ENCODE data around the gene TNS1. TPM values are rescaled to one million over a fixed set of nuclear protein-coding genes. Genes with fewer than 3 reads are reported as not detected.

The TNS1 gene
- total and polyA plus RNA-seq, 9 of the 15 experiments (the other 6 are each of a cell fraction or from before 2014, with no cell fraction given): 0.13 to 2.7 (median 0.77) TPM

GRCh38 chr2:217897091-217897715 lies 105.6 kb downstream of the TNS1 start:
- Histone ChIP-seq H3K27ac (ENCODE audit: extremely low read depth, low read depth, low read length) (no peak overlapping the region), H3K9me1 (ENCODE audit: control insufficient read depth, insufficient read depth, low read length) (no peaks in the 10 kb centered on the region), H3K27me3 (ENCODE audit: control insufficient read depth in 2 of 2, insufficient read depth in 2 of 2, low read length in 2 of 2) (peaks cover 0 to 37% of the 10 kb centered on the region in 2 experiments; a peak in 3 of 5 replicates), H3K4me3 (no peak overlapping the region), H3K79me2 (ENCODE audit: control insufficient read depth, insufficient read depth, low read length) (no peaks in the 10 kb centered on the region), H3K9me3 (replicated peaks; ENCODE audit: control insufficient read depth, insufficient read depth, low read depth, low read length) (no peaks in the 10 kb centered on the region), H4K20me1 (replicated peaks; ENCODE audit: control insufficient read depth, insufficient read depth, low read length) (no peaks in the 10 kb centered on the region), H3K4me2 (ENCODE audit: insufficient read depth, low read length) (no peak overlapping the region), H2AFZ (ENCODE audit: low read depth, low read length) (no peak overlapping the region), H3K36me3 (ENCODE audit: control insufficient read depth, insufficient read depth, low read length) (no peaks in the 10 kb centered on the region), H3K9ac (ENCODE audit: insufficient read depth in 1 of 2, low read depth in 2 of 2, low read length in 2 of 2) (no peak overlapping the region), H3K4me1 (replicated peaks in 1 of 2; ENCODE audit: control insufficient read depth in 2 of 2, insufficient read depth in 2 of 2, low read length in 2 of 2) (peaks cover 1 to 5% of the 10 kb centered on the region in 2 experiments; a peak in 3 of 5 replicates)
- no TSS peak for BruUV-seq (replicated peaks)
- no peak for DNase-seq (ENCODE audit: extremely low read depth in 1 of 4, low spot score in 3 of 4)
- ChIA-PET CTCF (ENCODE audit: low intra/inter-chr PET ratio) (no interaction called here), POLR2A (interaction anchor here (0.7 kb wide), 2 partner anchors 12 to 107 kb away, joined by 3 to 4 read pairs; no protein-coding TSS in a partner anchor)
- in situ Hi-C loops (cut with MboI): no loop called here
- TF ChIP-seq CCAR2 (IDR thresholded peaks at IDR 0.05; ENCODE audit: low read depth, low read length) (no peak), ZNF668 (CRISPR knock-in tag; IDR thresholded peaks at IDR 0.05) (no peak), POLR2G (IDR thresholded peaks at IDR 0.05; ENCODE audit: low read depth, low read length) (no peak), TCF15 (CRISPR knock-in tag; IDR thresholded peaks at IDR 0.05) (no peak), POLR3G (IDR thresholded peaks at IDR 0.05; ENCODE audit: extremely low read depth, insufficient read length, insufficient replicate concordance) (no peak), FOXA1 (IDR thresholded peaks at IDR 0.05; ENCODE audit: borderline replicate concordance) (no peak), ZNF395 (CRISPR knock-in tag; IDR thresholded peaks at IDR 0.05) (no peak), FOXA3 (CRISPR knock-in tag; conservative IDR thresholded peaks at IDR 0.05 in 1 of 2, IDR thresholded peaks at IDR 0.05 in 1 of 2) (no peak), HLTF (IDR thresholded peaks at IDR 0.05) (no peak), LARP7 (IDR thresholded peaks at IDR 0.05) (no peak), HES1 (IDR thresholded peaks at IDR 0.05; ENCODE audit: low read depth) (no peak), GABPB2 (CRISPR knock-in tag; conservative IDR thresholded peaks at IDR 0.05) (no peak)
- TF ChIP-seq, protein P1, sequence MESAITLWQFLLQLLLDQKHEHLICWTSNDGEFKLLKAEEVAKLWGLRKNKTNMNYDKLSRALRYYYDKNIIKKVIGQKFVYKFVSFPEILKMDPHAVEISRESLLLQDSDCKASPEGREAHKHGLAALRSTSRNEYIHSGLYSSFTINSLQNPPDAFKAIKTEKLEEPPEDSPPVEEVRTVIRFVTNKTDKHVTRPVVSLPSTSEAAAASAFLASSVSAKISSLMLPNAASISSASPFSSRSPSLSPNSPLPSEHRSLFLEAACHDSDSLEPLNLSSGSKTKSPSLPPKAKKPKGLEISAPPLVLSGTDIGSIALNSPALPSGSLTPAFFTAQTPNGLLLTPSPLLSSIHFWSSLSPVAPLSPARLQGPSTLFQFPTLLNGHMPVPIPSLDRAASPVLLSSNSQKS (CRISPR knock-in tag; IDR thresholded peaks at IDR 0.05): no peak
- WGBS (ENCODE audit: insufficient coverage, low coverage, missing lambda C conversion rate): 4% methylated on average over 8 of the region's 9 CpGs
- FAIRE-seq: no peak
- ATAC-seq: no peak
- intact Hi-C loops (cut with micrococcal nuclease): no loop called here

Measured in K562 (cell line).